NCI-H1930 (cell line): ENCODE data around the gene PER2.
A peak's percentile ranks its signal among the peaks of the same experiment; 100 is the strongest.
"Not testable (repeated sequence)": the region's sequence is repeated elsewhere in the genome, so short reads cannot be mapped to it uniquely, and the experiment has no call there.

Experiments
- DNase-seq, 2 experiments: peaks; one replicate each; lab custom pipeline; 2025; lab: John Stamatoyannopoulos, UW

PER2 gene, protein sequence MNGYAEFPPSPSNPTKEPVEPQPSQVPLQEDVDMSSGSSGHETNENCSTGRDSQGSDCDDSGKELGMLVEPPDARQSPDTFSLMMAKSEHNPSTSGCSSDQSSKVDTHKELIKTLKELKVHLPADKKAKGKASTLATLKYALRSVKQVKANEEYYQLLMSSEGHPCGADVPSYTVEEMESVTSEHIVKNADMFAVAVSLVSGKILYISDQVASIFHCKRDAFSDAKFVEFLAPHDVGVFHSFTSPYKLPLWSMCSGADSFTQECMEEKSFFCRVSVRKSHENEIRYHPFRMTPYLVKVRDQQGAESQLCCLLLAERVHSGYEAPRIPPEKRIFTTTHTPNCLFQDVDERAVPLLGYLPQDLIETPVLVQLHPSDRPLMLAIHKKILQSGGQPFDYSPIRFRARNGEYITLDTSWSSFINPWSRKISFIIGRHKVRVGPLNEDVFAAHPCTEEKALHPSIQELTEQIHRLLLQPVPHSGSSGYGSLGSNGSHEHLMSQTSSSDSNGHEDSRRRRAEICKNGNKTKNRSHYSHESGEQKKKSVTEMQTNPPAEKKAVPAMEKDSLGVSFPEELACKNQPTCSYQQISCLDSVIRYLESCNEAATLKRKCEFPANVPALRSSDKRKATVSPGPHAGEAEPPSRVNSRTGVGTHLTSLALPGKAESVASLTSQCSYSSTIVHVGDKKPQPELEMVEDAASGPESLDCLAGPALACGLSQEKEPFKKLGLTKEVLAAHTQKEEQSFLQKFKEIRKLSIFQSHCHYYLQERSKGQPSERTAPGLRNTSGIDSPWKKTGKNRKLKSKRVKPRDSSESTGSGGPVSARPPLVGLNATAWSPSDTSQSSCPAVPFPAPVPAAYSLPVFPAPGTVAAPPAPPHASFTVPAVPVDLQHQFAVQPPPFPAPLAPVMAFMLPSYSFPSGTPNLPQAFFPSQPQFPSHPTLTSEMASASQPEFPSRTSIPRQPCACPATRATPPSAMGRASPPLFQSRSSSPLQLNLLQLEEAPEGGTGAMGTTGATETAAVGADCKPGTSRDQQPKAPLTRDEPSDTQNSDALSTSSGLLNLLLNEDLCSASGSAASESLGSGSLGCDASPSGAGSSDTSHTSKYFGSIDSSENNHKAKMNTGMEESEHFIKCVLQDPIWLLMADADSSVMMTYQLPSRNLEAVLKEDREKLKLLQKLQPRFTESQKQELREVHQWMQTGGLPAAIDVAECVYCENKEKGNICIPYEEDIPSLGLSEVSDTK (N-terminal part only)

GRCh38 chr2:238287737-238288649 is at the start of gene PER2:
TSS of gene PER2 (minus strand) at chr2:238288610. CDS start at chr2:238277936, 10,674 bp downstream.
- DNase-seq = no peak

- no peak for DNase-seq
Observed at GRCh38 chr2:238337846-238338245, 49.4 kb upstream of the PER2 start.

GRCh38 chr2:238336793-238337444 is 48.5 kb upstream of the PER2 start:
- DNase-seq = no peak

DNA sequence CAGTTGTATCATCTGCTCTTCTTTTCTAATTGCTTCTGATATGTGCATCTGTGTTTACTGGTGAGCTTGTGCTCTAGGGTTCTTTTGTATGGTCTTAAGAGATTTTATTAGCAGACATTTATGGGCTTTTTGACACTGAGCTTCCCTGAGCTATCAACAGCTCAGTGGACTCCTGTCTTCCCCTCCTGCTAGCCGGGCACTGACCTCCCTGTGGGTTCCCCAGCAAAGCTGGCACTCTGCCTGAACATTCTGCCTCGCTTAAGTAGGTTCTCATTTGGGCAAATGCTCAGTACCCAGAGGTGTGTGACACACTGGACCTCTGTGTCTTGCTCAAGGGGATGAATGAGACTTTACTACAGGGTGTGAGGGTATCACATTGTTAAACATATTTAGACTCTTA is 47.7 kb upstream of the PER2 start:
- no peak for DNase-seq

- not testable (repeated sequence) for DNase-seq
Observed at GRCh38 chr2:238335591-238335990, 47.2 kb upstream of the PER2 start.

- DNase-seq = no peak
Observed at GRCh38 chr2:238334885-238335284, 46.5 kb upstream of the PER2 start.

GRCh38 chr2:238331916-238332315 is 43.5 kb upstream of the PER2 start:
- no peak for DNase-seq

DNA sequence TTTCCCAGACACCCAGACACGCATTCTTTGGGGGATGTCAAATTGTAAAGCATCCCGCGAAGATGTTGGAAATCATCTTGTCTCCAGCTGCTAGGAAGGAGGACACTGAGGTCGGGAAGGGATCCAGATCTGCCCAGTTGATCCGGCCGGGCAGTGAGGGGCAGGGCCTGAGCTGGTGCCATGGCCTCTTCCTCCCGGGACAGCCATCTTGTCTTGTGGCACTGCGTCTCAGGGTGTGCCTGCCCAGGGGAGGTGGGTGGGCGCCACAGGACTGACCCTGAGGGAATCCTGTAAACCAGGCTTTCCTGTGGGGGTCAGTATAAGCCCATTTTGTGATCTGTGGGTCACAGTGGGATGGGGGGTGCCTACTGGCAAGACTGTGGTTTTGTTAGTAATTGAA is 42.0 kb upstream of the PER2 start:
- DNase-seq = no peak

DNA sequence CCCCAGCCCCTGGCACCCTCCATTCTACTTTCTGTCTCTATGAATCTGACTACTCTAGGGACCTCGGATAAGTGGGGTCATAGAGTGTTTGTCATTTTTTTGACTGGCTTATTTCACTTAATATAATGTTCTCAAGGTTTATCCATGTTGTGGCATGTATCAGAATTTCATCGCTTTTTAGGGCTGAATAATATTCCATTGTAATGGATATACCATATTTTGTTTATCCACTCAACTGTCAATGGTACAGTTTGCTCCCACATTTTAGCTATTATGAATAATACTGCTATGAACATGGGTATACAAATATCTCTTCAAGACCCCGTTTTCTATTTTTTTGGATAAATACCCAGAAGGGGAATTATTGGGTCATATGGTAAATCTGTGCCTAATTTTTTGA is 39.3 kb upstream of the PER2 start:
- DNase-seq = no peak

DNA sequence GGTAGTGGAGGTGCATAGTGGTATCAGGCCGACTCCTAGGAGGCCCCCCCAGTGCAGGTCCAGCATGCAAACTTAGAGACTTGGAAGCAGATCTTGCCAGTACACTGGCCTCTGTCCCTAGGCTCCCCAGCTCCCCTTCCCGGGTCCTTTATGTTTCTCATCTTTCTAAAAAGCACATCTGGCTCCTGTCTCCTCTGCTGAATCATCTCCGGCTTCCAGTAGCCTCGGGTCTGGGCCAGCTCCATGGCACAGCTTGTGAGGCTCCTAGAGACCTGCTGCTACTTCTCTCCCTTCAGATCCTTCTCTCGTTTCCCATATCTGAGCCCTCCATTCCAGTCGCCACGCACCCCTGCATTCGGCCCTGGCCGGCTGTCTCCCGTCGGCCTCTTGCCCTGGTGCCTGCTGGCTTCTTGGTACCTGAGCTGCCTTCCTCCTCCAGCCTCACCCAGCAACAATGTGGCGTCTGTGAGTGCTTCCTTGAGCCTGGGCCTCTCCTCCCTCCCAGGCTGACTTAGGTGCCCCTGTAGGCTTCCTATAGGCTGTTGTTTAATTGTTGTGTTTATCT is 38.5 kb upstream of the PER2 start:
- no peak for DNase-seq

DNA sequence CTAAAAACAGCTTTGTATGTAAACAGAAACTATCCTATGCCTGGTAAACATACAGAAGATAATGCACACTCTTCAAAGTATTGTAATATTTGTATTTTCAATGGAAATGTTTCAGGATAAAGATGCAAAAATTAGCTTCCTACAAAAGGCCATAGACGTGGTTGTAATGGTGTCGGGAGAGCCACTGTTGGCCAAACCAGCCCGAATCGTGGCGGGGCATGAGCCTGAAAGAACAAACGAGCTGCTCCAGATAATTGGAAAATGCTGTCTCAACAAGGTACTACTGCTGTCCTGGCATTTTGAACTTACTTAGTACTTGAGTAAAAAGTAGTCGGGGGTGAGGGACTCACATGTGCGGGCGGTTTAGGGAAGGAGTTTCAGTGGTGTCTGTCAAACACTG is 37.3 kb upstream of the PER2 start:
- DNase-seq = no peak

GRCh38 chr2:238324248-238324647 is 35.8 kb upstream of the PER2 start:
- DNase-seq = not testable (repeated sequence)

DNA sequence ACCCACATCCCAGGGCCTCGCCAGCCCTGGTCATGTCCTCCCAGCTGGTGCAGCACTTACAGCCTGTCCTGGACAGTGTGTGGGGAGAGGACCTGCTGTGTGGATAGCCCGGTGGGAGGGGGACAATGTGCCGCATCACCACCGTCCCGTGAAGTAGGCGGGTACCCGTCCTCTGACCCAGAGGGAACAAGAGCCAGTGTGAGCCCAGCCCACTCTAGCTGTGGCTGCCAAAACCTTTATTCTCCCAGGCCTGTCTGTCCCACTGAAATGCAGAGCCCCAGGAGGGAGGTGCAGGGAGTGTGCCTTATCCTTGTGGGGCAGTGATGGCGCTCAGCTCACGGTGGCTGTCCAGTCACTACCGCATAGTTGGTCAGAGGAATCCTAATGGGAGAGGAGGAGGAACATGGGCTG is 33.6 kb upstream of the PER2 start:
- DNase-seq = no peak

- no peak for DNase-seq
Observed at GRCh38 chr2:238321467-238321866, 33.1 kb upstream of the PER2 start.

GRCh38 chr2:238320648-238321281 is 32.4 kb upstream of the PER2 start:
- no peak for DNase-seq

GRCh38 chr2:238320246-238320647 is 31.8 kb upstream of the PER2 start, which contains the start of gene TRAF3IP1:
TSS of gene TRAF3IP1 (plus strand) at chr2:238320518. CDS start at chr2:238320663, 145 bp downstream.
- peak; percentile 88 to 91 for DNase-seq

DNA sequence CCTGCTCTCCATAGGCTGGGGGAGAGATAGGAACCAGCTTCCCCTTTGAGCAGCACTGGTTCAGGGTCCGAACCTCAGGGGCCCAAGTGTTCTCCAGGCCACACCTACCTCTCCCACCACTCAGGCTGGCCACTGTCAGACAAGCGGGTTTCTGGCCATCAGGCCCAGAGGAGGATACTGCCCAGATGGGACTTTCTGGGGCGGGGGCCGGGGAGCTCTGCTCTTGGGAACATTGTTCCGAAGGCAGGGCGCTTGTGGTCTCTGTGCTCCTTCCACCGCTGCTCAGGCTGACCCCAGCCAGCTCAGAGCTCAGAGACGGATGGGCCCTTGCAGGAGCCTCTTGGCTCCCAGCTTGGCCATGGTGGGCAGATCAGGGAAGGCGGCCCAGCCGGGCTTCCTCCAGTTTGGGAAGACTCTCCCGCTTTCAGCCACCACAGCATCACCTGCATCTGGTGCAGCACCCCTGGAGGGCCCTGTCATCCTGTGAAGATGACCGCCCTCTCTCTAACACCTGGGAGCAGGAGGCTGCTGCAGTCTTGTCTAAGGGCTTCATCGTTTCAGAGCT is 26.7 kb upstream of the PER2 start:
- no peak for DNase-seq

DNA sequence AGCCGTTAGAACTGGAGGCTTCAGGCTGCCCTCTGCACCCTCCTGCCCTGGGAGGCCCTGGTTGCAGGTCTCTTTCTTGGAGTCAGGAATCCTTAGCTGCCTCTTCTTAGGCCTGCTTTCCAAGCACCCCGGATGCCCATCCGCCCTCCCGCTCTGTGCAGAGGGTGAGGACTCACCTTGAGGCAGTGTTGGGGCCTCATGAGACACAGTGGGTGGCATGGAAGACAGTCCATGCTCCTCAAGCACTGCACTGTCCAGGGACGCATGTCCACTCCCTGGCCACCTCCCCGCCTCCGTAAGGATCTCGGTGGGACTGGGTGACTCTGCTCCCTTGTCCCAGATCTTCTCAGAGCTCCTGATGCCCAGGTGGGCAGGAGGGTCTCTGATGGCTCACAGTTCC is 26.2 kb upstream of the PER2 start:
- DNase-seq = no peak

DNA sequence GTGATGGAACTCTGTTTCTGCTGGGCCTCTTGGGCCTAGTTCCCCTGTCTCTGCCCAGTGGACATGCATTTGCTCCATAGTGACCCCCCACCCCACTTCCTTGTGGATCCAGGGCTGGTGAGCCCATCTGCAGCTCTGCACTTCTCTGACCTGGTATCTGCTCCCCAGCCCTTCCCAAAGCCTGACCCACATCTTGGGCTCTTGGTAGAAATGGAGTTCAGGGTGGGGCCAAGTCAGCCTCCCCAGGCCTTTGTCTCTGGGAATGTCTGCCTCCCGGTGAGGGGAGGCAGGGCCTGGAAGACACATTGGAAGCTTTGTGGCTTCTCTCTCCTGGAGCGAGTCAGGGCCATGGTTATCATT is 25.6 kb upstream of the PER2 start:
- no peak for DNase-seq
